GM10248 (cell line): ENCODE data around the gene RET.

Source experiments
- CTCF ChIA-PET: fragments of 300-600 bp; sonication (Branson Sonifier 250); formaldehyde crosslinking; extraction: SDS; loops from one replicate; lab custom pipeline; 2021; ENCODE audit warnings: antibody characterized with exemption; lab: Yijun Ruan, JAX
- POLR2A ChIA-PET: fragments of 350-650 bp; sonication (Branson Sonifier 250); formaldehyde crosslinking; extraction: SDS; loops from one replicate; lab custom pipeline; 2020; ENCODE audit warnings: antibody characterized with exemption; lab: Yijun Ruan, JAX
- DNase-seq: peaks from one replicate; pipeline ENCODE4 v3.0.0; 2012; ENCODE audit errors: extremely low spot score
- CTCF ChIP-seq: IDR thresholded peaks from 2 replicates; pipeline ENCODE4 v1.5.1; 2012; ENCODE audit warnings: mild to moderate bottlenecking, low read depth; ENCODE audit errors: extremely low read depth, missing control alignments, control extremely low read depth

The RET gene

GRCh38 chr10:43111101-43111500 is 34.2 kb downstream of the RET start:
- POLR2A ChIA-PET = interaction anchor here (1.2 kb wide), 1 partner anchor 27 kb away, joined by 3 read pairs; the partner anchor contains the start of gene CSGALNACT2
- no peak for TF ChIP-seq CTCF
- CTCF ChIA-PET = interaction anchor here (1.1 to 1.6 kb wide), 2 partner anchors 9 to 10 kb away, joined by 3 to 4 read pairs; no protein-coding TSS in a partner anchor

DNA sequence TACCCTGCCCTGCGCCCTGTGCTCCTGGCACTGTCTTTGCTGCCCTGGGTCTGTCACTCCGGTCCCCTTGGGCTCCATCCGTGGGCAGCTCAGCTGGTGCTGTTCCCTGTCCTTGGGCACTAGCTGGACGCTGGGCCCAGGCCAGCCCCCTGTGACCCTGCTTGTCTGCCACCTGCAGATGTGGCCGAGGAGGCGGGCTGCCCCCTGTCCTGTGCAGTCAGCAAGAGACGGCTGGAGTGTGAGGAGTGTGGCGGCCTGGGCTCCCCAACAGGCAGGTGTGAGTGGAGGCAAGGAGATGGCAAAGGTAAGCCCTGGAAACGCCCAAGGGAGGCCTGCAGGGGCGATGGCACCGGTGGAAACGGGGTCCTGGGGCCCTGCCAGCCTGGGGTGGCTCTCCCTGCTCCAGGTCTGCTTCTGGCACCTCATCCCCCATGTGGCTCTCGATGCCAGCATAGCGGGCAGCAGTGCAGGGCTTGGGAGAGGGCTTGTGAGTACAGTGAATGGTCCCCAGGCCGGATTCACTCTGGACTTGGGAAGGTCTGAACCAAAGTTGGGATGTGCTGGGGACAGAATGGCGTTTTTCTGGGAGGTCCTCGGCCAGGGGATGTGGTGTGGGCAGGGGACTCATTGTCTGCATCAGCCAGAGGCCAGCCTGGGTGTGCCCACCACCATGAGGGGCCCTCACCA is 35.2 kb downstream of the RET start:
- no peak for TF ChIP-seq CTCF
- DNase-seq = no peak
- CTCF ChIA-PET = interaction anchor here (1.6 kb wide), 1 partner anchor 8 kb away, joined by 4 read pairs; no protein-coding TSS in a partner anchor
- POLR2A ChIA-PET = interaction anchor here (1.2 kb wide), 1 partner anchor 26 kb away, joined by 3 read pairs; the partner anchor contains the start of gene CSGALNACT2

More at GRCh38 chr10:43111101-43111500, 34.2 kb downstream of the RET start:
- no peak for DNase-seq

- ChIA-PET CTCF (no interaction called here), POLR2A (no interaction called here)
- no peak for TF ChIP-seq CTCF
- DNase-seq = no peak
Measured at GRCh38 chr10:43112608-43112961, 35.7 kb downstream of the RET start.

- ChIA-PET POLR2A (no interaction called here), CTCF (no interaction called here)
- DNase-seq = no peak
- no peak for TF ChIP-seq CTCF
Measured at GRCh38 chr10:43113201-43114087, 36.6 kb downstream of the RET start.

DNA sequence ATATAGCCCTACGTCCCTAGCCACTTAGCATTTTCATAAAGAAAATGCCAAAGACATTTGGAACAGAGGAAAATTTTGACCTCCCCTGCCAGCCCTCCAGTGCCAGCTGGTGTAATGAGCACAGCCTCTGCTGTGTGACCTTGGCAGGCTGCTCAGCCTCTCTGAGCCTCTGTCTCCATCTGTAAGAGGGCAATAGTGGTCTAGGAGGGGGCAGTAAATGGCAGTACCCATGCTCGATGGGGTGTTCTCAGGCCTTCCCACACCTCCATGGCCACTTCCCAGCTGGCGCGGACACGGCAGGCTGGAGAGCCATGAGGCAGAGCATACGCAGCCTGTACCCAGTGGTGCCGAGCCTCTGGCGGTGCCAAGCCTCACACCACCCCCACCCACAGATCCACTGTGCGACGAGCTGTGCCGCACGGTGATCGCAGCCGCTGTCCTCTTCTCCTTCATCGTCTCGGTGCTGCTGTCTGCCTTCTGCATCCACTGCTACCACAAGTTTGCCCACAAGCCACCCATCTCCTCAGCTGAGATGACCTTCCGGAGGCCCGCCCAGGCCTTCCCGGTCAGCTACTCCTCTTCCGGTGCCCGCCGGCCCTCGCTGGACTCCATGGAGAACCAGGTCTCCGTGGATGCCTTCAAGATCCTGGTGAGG is 37.3 kb downstream of the RET start:
- ChIA-PET CTCF (no interaction called here), POLR2A (no interaction called here)
- DNase-seq = no peak
- TF ChIP-seq CTCF = no peak
